ENCODE measurements around the gene IL1RL1.

Gene IL1RL1

DNA sequence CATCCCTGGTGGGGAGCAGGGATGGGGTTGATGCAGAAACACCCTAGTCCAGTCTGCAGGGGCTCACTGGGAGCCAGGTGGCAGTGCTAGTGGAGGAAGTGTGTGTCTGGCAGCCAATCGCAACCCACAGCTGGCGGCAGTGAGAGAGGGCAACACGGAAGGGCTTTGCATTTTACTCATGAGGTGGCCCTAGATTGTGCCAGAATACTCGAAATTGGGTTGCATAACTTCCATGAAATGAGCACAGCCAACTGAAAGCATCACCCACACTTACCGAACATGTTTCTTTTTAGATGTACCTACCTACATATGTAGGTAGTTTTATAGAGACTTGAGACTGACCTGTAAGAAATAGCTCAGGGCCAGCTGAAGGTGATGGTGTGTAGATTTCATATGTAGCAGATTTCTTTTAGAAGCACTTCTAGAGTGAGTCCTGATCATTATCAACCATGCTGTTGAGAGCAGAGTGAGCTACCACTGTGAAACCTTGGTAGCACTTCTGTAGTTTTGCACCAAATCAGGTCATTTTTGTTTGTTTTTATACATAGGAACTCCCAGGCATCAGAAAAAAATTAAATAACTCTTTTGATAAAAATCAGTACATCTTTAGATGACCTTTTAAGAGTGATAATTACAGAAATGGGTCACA lies 57.2 kb downstream of the IL1RL1 start:
- CTCF ChIA-PET: interaction anchor here (0.7 kb wide), 1 partner anchor 62 kb away, joined by 3 read pairs; no protein-coding TSS in a partner anchor
- POLR2A ChIA-PET: no interaction called here
- TF ChIP-seq ZBTB48 (tag by site-specific recombination; IDR thresholded peaks at IDR 0.05): no peak
- TF ChIP-seq ZNF624 (tag by site-specific recombination; IDR thresholded peaks at IDR 0.05): no peak
- TF ChIP-seq HOXC10 (CRISPR knock-in tag; IDR thresholded peaks at IDR 0.05): no peak
- TF ChIP-seq ZNF184 (tag by site-specific recombination; IDR thresholded peaks at IDR 0.05): no peak
- TF ChIP-seq ZNF677 (tag by site-specific recombination; IDR thresholded peaks at IDR 0.05): no peak
- no peak for TF ChIP-seq ZIC2 (tag by site-specific recombination; IDR thresholded peaks at IDR 0.05)
- no peak for TF ChIP-seq ZNF433 (tag by site-specific recombination; IDR thresholded peaks at IDR 0.05; ENCODE audit: low read depth)
- TF ChIP-seq ZNF239 (tag by site-specific recombination; IDR thresholded peaks at IDR 0.05): no peak
- TF ChIP-seq ZNF132 (tag by site-specific recombination; IDR thresholded peaks at IDR 0.05; ENCODE audit: borderline replicate concordance): no peak
- TF ChIP-seq SP3 (tag by site-specific recombination; IDR thresholded peaks at IDR 0.05): no peak
- no peaks in the 10 kb centered on the region for H3K4me1 ChIP-seq (ENCODE audit: control insufficient read depth, insufficient read depth, low read length)
- peaks cover 0 to 13% of the 10 kb centered on the region in 2 experiments; a peak in 1 of 3 replicates for H3K36me3 ChIP-seq (ENCODE audit: control insufficient read depth in 2 of 2, insufficient read depth in 1 of 2, low read length in 2 of 2)
- H3K9me3 ChIP-seq (ENCODE audit: control insufficient read depth, insufficient read depth, low read depth, low read length): no peaks in the 10 kb centered on the region
- no peak overlapping the region for H3K27ac ChIP-seq (ENCODE audit: extremely low read depth, low read depth, low read length)
- no peak overlapping the region for H3K4me3 ChIP-seq (ENCODE audit: low read depth, low read length)

DNA sequence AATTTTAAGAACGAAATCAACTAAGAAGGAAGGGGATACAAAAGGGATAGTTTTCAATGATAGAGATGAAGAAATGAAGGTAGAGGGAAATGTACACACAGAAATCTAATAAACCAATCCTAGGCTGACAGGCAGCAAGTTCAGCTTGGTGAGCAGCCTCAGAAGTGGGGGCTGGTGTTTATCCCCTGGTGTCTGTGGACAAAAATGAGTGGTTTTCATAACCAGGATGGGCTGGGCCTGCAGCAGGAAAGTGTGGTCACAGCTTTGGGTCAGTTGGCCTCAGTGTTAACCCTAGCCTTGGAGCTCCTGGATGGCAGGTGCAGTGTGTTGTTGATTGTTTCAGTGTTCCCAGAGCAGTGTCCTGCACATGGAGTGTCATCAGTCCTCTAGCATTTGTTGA lies 58.5 kb downstream of the IL1RL1 start:
- H3K9me3 ChIP-seq (ENCODE audit: control insufficient read depth, insufficient read depth, low read depth, low read length): no peaks in the 10 kb centered on the region
- POLR2A ChIA-PET: no interaction called here
- H3K4me1 ChIP-seq (ENCODE audit: control insufficient read depth, insufficient read depth, low read length): no peaks in the 10 kb centered on the region
- H3K4me3 ChIP-seq (ENCODE audit: low read depth, low read length): no peak overlapping the region
- CTCF ChIA-PET: no interaction called here
- TF ChIP-seq ZNF433 (tag by site-specific recombination; IDR thresholded peaks at IDR 0.05; ENCODE audit: low read depth): no peak
- no peak for TF ChIP-seq ZNF394 (tag by site-specific recombination; IDR thresholded peaks at IDR 0.05; ENCODE audit: borderline replicate concordance)
- TF ChIP-seq ZNF623 (tag by site-specific recombination; IDR thresholded peaks at IDR 0.05): no peak
- no peak for TF ChIP-seq ZBTB1 (tag by site-specific recombination; IDR thresholded peaks at IDR 0.05)
- no peak for TF ChIP-seq ZNF529 (tag by site-specific recombination; IDR thresholded peaks at IDR 0.05; ENCODE audit: insufficient replicate concordance)
- no peak for TF ChIP-seq ZNF555 (tag by site-specific recombination; conservative IDR thresholded peaks at IDR 0.05)
- TF ChIP-seq GLIS1 (tag by site-specific recombination; IDR thresholded peaks at IDR 0.05): no peak
- TF ChIP-seq ZNF16 (tag by site-specific recombination; IDR thresholded peaks at IDR 0.05; ENCODE audit: low read depth): no peak
- TF ChIP-seq, protein P1, sequence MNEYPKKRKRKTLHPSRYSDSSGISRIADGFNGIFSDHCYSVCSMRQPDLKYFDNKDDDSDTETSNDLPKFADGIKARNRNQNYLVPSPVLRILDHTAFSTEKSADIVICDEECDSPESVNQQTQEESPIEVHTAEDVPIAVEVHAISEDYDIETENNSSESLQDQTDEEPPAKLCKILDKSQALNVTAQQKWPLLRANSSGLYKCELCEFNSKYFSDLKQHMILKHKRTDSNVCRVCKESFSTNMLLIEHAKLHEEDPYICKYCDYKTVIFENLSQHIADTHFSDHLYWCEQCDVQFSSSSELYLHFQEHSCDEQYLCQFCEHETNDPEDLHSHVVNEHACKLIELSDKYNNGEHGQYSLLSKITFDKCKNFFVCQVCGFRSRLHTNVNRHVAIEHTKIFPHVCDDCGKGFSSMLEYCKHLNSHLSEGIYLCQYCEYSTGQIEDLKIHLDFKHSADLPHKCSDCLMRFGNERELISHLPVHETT (tag by site-specific recombination; IDR thresholded peaks at IDR 0.05): no peak
- TF ChIP-seq, protein P2, sequence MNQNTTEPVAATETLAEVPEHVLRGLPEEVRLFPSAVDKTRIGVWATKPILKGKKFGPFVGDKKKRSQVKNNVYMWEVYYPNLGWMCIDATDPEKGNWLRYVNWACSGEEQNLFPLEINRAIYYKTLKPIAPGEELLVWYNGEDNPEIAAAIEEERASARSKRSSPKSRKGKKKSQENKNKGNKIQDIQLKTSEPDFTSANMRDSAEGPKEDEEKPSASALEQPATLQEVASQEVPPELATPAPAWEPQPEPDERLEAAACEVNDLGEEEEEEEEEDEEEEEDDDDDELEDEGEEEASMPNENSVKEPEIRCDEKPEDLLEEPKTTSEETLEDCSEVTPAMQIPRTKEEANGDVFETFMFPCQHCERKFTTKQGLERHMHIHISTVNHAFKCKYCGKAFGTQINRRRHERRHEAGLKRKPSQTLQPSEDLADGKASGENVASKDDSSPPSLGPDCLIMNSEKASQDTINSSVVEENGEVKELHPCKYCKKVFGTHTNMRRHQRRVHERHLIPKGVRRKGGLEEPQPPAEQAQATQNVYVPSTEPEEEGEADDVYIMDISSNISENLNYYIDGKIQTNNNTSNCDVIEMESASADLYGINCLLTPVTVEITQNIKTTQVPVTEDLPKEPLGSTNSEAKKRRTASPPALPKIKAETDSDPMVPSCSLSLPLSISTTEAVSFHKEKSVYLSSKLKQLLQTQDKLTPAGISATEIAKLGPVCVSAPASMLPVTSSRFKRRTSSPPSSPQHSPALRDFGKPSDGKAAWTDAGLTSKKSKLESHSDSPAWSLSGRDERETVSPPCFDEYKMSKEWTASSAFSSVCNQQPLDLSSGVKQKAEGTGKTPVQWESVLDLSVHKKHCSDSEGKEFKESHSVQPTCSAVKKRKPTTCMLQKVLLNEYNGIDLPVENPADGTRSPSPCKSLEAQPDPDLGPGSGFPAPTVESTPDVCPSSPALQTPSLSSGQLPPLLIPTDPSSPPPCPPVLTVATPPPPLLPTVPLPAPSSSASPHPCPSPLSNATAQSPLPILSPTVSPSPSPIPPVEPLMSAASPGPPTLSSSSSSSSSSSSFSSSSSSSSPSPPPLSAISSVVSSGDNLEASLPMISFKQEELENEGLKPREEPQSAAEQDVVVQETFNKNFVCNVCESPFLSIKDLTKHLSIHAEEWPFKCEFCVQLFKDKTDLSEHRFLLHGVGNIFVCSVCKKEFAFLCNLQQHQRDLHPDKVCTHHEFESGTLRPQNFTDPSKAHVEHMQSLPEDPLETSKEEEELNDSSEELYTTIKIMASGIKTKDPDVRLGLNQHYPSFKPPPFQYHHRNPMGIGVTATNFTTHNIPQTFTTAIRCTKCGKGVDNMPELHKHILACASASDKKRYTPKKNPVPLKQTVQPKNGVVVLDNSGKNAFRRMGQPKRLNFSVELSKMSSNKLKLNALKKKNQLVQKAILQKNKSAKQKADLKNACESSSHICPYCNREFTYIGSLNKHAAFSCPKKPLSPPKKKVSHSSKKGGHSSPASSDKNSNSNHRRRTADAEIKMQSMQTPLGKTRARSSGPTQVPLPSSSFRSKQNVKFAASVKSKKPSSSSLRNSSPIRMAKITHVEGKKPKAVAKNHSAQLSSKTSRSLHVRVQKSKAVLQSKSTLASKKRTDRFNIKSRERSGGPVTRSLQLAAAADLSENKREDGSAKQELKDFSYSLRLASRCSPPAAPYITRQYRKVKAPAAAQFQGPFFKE (tag by site-specific recombination; IDR thresholded peaks at IDR 0.05; ENCODE audit: borderline replicate concordance): no peak
- no peak for TF ChIP-seq ZNF48 (tag by site-specific recombination; IDR thresholded peaks at IDR 0.05)
- TF ChIP-seq ZNF843 (tag by site-specific recombination; IDR thresholded peaks at IDR 0.05): no peak
- no peak for TF ChIP-seq ZNF132 (tag by site-specific recombination; IDR thresholded peaks at IDR 0.05; ENCODE audit: borderline replicate concordance)
- no peak for TF ChIP-seq ZNF292 (tag by site-specific recombination; IDR thresholded peaks at IDR 0.05; ENCODE audit: borderline replicate concordance, low read depth)
- peaks cover 0 to 3% of the 10 kb centered on the region in 2 experiments; a peak in 1 of 3 replicates for H3K36me3 ChIP-seq (ENCODE audit: control insufficient read depth in 2 of 2, insufficient read depth in 1 of 2, low read length in 2 of 2)
- H3K27ac ChIP-seq (ENCODE audit: extremely low read depth, low read depth, low read length): no peak overlapping the region
